ENCODE results near the gene CYLC2.

Gene CYLC2, protein sequence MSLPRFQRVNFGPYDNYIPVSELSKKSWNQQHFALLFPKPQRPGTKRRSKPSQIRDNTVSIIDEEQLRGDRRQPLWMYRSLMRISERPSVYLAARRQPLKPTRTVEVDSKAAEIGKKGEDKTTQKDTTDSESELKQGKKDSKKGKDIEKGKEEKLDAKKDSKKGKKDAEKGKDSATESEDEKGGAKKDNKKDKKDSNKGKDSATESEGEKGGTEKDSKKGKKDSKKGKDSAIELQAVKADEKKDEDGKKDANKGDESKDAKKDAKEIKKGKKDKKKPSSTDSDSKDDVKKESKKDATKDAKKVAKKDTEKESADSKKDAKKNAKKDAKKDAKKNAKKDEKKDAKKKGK

DNA sequence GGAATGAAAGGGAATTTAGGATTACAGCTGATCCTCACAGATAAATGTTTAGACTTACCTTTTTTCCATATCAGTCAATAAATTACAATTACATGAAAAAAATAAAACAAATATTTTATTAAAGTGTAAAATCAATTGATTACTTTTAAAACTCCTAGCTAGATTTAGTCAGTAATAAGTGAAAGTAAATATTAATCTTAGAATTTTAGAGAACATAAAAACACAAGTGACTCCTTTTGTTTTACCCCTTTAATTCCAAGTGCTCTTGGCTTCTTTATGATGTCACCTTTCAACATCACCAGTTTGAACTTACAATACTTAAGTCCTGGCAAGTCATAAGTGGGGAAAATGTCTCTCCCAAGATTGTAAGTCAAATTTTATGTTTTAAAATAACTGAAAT is at the start of gene CYLC2:
Gene CYLC2 (plus strand): TSS at position 301 of the 400 bp plus-strand sequence. CDS start 48 bp downstream, at position 349.
- DNase-seq, result no peak

DNA sequence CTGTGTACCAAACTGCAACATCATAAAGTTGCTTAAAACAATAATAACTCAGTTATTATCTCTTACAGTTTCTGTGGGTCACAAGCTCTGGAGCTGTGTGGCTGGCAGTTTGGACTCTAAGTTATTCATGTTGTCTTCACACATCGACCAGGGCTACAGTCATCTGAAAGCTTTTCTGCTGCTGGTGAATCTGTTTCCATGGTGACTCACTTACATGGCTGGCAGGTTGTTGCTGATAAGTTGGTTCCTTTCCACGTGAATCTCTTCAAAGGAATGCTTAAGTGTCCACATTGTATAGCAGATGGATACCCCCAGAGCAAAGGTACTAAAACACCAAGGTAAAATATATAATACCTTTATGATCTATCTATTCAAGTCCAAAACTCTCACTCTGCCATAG is 44.8 kb upstream of the CYLC2 start:
- DNase-seq, result no peak

DNA sequence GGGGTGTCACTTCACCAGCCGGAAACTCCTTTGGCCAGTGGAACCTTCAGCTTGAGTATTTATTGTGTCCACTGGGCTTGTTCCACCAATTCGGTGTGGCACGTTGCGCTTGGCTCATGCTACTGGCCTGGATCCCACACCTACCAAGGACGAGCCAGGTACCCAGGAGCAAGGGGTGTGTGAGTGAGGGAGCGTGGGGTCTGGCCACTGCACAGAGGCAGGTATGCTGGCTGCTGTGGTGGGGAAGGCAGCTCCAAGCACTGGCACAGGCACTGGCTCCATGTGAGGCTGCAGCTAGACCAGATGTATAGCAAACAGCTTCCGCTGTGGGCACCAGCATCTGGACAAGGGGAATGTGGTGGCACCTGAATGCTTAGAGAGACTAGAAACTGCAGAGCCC is 28.1 kb upstream of the CYLC2 start:
- DNase-seq, result no peak

GRCh38 chr9:102967979-102968378 is 27.2 kb upstream of the CYLC2 start:
- no peak for DNase-seq

DNA sequence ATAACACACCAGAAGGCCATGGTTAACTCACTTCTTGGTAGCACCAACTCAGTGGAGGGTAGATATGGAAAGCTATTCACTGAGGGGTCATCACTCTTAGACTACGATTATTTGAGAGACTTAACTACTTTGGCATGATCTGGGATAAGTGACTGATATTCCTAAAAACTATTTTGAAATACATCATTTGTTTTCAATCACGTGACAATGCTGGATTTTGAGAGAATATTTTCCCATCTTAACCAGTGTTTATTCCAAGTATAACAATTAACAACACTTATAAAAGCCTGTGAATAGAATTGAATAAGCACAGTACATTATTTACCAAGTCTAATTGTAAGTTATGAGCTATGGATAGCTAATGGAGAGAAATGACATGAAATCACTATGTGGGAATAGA is 22.4 kb upstream of the CYLC2 start:
- DNase-seq, result no peak

DNA sequence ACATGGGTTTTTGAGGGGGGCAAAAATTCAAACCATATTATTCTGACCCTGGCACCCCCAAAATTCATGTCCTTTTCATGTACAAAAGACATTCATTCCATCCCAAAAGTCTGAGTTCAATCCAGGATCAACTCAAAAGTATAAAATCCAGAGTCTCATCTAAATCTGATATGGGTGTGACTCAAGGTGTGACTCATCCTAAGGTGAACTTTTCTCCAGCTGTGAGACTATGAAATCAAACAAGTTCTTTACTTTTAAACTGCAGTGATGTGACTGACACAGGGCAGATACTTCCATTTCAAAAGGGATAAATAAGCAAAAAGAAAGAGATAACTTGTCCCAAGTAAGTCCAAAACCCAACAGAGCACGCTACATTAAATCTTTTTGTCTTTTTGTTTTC is 20.6 kb upstream of the CYLC2 start:
- no peak for DNase-seq

DNA sequence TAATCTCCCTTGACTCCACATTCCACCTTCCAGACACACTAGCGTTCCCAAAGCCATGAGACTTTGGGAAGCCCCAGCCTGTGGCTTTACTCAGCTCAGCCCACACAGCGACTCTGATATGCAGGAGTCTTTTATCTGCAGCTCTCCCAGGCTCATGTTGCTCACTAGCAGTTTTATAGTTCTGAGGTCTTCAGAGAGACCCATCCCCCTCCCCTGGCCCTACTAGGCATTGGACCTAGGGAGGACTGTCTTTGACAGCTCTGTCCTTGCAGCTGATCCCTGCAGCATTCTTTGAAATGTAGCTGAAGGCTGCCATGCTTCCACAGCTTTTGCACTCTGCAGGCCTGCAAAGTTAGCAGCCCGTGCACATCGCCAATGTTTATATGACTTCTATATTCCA is 19.9 kb upstream of the CYLC2 start:
- DNase-seq, result no peak

DNA sequence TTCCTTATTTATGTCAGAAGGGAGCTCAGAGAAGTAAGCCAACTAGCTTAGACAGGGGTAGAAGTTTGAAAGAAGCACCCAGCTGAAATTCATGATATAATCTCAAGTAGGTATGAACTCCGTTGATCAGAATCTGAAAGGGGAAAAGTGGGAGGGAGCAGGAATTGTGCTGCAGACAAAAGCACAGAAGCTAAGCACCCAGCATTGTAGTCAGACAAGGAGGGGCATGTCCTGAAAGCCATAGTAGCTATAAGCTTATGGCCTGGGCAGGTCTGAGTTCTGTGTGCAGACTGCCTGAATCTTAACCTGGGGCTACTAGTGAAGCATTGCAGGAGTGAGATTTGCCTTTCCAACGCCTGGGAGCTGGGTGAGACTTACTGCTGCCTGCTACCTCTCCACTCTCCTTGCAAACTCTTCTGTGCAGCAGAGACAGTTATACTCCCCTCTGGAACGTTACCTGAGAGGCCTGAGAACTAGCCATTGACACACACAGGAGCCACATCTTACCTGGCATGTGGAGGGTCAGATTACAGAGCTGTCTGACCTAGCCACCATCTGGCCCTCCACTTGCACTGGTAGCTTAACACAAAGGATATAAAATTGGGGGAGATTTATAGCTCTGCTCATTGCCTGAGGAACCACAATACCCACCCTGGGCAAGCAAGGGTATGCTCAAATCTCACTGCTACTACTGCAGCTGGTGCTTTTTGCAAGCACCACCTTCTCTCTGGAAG is 9.8 kb upstream of the CYLC2 start:
- DNase-seq, result peak; percentile 2

GRCh38 chr9:102986425-102986824 is 8.7 kb upstream of the CYLC2 start:
- no peak for DNase-seq

DNA sequence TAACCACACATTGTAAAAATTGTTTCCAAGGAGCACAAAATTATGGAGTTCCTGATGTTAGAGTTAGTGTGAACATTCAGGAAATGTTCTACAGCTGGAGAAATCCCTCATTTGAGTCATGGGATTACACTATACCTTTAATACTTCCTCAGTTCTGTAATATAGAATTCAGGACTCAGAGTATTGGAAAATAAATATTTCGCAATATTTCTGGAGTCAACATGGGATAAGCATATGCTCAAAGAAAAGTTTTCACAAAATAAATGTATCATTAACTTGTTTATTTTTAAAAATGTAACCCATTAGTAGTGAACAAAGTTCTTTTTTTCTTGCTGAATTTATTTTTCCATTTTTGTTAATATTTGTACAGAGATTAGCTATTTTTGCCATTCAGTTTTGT is 8.6 kb downstream of the CYLC2 start:
- no peak for DNase-seq

DNA sequence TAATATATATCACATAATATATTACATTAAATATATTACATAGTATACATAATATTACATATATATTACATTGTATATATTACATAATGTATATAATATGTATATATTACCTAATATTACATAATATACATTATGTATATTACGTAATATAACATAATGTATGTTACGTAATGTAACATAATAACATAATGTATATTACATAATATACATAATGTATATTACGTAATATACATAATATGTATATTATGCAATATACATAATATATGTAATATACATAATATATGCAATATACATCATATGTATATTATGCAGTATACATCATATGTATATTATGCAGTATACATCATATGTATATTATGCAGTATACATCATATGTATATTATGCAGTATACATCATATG is 19.1 kb downstream of the CYLC2 start:
- no peak for DNase-seq

- no peak for DNase-seq
These were observed 30.7 kb downstream of the CYLC2 start for GRCh38 chr9:103025796-103026195.

DNA sequence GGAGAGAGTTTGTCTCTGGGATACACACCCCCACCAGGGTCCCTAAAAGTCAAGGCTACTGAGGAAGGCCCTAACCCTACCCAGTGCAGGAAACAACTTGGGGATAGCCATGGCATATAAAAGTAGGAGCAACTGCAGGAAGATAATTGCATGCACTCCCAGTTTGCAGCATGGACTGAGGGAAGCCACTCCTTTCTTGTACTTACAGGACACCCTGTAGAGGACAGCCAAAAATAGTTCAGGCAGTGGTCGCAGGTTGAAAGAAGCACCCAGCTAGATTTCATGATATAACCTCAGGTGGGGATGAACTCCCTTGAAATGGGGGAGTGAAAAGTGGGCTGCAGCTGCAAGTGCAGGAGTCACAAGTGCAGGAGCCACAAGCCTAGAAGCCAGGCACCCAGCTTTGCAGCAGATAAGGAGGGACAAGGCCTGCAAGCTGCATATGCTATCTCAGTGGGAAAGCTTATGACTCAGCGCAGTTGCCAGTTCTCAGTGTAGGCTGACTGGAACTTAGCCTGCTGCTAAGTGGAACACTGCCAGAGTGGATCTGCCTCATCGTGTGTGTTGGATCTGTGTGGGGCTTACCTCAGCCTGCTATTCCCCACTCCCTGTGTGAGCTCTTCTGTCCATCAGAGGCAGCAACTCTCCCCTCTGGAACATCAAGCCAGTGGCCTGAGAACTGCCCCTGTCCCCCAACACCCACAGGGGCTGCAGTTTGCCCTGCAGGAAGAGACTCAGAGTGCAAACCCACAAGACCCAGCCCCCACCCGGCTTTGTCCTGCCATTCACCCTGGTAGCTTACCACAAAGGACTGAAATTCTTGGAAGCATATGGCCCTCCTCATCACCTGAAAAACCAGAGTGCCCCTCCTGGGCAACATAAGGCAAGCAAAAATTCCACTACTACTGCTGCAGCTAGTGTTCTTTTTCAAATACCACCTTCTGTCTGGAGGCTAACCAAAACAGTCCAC is 42.7 kb downstream of the CYLC2 start:
- no peak for DNase-seq

DNA sequence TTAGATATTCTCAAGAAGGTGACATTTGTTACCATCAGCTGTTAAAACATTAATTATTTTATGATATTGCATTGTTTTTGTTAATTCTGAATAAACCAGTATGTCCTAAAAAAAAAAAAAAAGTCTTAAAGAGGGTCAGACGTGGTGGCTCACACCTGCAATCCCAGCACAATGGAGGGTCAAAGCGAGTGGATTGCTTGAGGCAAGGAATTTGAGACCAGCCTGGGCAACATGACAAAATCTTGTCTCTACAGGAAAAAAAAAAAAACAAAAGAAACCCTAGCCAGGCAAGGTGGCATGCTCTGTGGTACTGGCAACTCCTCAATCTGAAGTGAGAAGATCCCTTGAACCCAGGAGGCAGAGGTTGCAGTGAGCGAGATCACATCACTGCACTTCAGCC is 46.8 kb downstream of the CYLC2 start:
- DNase-seq, result no peak

Data from DMS153 (cell line).